Left ventricle myocardium superior (tissue), 1 donor: ENCODE data around the gene HSD17B12. TPM values are rescaled to one million over a fixed set of nuclear protein-coding genes. Genes with fewer than 3 reads are reported as not detected.

Experiments
- ATAC-seq: fragments of 200-7000 bp; cut with Tn5 transposase; one replicate; pipeline ENCODE4 v1.9.1; 2020; ENCODE audit warnings: mild to moderate bottlenecking, moderate library complexity
- DNase-seq: peaks from one replicate; pipeline ENCODE4 v3.0.0-alpha.2; 2020
- intact Hi-C: fragments of 100-400 bp; cut with micrococcal nuclease; formaldehyde crosslinking; loops from one replicate; pipeline ENCODE4 v1.11.0; 2022
- total RNA-seq: library from RNA; stranded (reverse); fragmentation: NEBNext Ultra II Directional; extraction: Animal tissue kit (Norgen Biotek cat#: 25700); gene quantifications from one replicate; pipeline ENCODE4 v1.2.1, GENCODE V29; 2021
- donor health status: DM: no; HTN: yes; CAD: no; lungs with severe emphysema.

The HSD17B12 gene
- total RNA-seq, 1 donor from 2014 or later: 67.8 TPM

DNA sequence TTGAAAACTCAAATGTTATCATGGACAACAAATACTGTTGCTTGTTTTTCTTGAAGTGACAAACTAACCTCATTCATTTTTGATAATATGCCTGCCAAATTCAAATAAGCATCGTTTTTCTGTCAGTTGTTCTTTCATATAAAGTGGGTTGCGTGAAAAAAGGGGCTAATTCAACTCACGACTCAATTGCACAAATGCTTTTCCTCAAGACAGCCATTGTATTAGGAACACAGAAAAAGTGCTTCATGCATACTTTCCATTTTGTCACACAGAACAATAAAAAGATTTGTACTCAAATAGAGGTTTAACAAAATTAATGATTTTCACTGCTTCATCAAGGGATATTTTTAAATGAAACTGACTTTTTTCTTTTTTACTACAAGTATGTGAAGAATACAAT is 105.5 kb downstream of the HSD17B12 start:
- ATAC-seq (no peak), DNase-seq (no peak)
- intact Hi-C loops: no loop called here

DNA sequence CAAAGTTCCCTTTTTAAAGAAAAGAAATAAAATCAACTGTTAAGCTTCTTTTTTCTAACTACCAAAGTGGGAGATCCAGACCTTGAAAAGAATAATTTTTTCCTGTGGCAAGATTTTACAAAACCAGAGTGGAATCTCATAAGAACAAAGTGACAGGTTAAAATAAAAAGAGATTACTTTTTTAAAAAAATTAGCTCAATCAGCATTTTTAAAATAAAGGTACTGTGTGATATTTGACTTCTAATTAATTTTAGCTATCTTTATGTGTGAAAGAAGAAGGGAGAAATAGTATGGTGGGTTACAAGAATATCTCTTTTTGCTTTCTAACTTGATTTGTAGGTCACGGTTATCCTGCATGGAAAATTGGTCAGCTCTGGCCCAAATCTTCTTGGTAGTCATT is 107.3 kb downstream of the HSD17B12 start:
- no peak for ATAC-seq
- intact Hi-C loops: no loop called here
- no peak for DNase-seq

DNA sequence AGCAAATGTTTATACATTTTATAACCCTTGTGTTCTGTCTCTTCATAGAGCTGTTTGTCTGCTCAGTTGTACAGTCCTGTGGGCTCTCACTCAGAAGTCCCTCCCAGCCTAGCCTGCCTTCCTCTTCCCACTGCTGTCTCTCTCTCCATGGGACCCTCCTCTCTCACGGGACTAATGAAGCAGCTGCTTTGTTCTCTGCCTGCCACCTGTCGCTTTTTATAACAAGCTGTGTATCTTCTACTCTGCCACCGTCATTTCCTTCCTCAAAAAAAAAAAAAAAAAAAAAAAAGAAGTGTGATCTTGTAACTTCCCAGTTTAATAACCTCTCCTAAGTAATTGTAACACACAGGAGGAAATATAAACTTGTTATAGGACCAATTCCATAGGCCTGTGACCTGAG is 107.9 kb downstream of the HSD17B12 start:
- intact Hi-C loops: no loop called here

DNA sequence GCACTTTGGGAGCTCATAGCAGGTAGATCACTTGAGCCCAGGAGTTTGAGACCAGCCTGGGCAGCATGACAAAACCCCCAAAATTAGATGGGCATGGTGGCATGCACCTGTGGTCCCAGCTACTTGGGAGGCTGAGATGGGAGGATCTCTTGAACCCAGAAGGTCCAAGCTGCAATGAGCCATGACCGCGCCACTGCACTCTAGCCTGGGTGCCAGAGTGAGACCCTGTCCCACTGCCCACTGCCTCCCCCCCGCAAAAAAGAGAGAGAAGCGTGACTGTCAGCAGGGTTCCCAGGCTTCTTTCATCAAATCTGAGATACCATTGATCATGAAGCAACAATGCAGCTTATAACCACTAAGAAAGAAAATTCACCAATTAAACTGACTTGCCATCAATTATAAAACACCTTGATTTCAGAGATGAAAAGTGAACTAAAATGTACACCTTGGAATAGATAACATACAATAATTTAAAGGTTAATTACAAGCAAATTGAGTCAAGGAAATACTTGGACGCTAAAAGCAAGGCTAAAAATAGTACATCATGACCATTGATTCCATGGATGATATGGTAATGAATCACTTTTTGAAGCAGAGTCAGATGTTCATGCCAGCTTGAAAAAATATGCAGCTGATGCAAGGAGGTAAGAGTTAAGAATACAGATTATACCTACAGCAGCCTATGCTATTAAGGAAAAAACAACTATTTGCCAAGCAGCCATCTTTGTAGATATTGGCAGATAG is 109.3 kb downstream of the HSD17B12 start:
- no peak for ATAC-seq
- intact Hi-C loops: no loop called here
- DNase-seq: no peak

More for the DNA sequence above, 107.9 kb downstream of the HSD17B12 start:
- DNase-seq (no peak), ATAC-seq (peak; percentile 60)

DNA sequence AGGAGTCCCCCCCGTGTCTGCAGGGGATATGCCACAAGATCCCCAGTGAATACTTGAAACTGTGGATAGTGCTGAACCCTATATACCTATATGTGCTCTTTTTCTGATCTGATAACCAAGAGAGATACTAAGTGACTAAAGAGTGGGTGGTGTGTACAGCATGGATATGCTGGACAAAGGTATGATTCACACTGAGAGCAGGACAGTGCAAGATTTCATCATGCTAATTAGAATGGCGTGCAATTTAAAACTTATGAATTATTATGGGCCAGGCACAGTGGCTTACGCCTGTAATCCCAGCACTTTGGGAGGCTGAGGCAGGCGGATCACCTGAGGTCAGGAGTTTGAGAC is 109.9 kb downstream of the HSD17B12 start:
- ATAC-seq (no peak), DNase-seq (no peak)
- intact Hi-C loops: no loop called here

DNA sequence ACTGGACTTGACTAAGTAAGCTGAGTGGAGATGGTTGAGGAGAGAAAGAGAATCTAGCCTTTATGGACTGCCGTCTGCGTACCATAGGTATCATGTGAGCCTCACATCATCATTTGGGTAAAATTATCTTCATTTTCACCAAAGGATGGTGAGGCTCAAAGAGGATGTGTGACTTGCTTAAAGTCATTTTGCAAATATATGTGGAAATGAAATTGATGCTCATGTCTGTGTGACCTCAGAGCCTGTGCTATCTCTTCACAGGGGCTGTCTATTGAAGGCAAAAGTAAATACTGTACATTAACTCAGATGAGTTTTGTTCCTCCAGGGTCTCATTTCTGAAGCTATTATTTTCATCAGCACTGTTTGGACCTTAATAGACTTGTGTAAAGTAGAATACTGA is 116.8 kb downstream of the HSD17B12 start:
- no peak for DNase-seq

DNA sequence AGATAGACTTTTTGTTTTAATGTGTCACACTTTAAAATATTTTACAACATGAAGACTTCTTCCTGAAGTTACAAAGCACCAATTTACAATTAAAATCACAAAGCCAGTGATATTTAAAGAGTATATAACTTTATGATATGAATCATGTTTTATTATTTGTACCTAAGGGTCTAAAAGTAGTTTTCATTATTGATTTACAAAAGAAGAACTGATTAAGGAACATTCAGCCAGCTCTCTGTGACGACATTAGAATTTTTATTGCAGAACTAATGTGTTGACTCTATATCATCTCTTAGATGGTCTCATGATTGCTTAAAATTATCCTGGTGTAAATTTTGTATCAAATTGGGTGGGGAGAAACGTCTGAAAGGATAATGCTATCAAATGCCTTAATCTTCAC is 117.3 kb downstream of the HSD17B12 start:
- intact Hi-C loops: no loop called here
- ATAC-seq (no peak), DNase-seq (no peak)

More for the DNA sequence above, 116.8 kb downstream of the HSD17B12 start:
- ATAC-seq: no peak
- intact Hi-C loops: no loop called here

DNA sequence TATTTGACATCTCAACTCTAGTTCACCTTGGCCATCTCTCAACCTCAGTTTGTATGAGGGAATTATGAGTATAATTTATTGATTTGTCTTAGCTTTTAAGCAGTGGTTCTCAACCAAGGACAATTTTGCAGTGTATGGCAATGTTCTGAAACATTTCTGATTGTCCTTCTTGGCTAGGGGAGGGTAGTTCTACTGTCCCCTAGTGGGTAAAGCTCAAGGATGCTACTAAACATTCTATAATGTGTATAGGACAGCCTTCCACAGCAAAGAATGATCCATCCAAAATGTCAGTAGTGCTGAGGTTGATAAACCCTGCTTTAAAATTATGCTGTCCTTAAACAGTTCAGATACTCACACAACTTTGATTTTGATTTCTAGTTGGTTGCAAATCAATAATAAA is 122.0 kb downstream of the HSD17B12 start:
- intact Hi-C loops: no loop called here
- ATAC-seq: no peak

DNA sequence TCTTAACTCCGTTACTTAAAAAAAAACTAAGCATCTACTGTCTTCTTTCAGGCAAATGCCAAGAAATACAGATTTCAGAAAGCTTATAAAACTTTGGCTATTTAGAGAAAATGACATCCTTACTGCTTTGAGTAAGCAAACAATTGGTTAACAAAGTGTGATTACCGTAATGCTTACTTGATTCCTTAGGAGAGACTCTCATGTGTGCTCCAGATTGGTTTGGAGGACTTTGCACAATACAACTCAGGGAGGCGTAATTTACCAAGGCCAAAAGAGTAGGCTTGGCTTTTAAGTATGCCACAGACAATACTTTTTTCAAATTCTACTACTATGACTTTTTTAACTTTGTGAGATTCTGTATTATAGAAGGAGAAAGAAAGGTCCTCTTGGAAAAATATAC is 123.2 kb downstream of the HSD17B12 start:
- intact Hi-C loops: no loop called here
- DNase-seq (no peak), ATAC-seq (no peak)

More for the DNA sequence above, 122.0 kb downstream of the HSD17B12 start:
- no peak for DNase-seq

DNA sequence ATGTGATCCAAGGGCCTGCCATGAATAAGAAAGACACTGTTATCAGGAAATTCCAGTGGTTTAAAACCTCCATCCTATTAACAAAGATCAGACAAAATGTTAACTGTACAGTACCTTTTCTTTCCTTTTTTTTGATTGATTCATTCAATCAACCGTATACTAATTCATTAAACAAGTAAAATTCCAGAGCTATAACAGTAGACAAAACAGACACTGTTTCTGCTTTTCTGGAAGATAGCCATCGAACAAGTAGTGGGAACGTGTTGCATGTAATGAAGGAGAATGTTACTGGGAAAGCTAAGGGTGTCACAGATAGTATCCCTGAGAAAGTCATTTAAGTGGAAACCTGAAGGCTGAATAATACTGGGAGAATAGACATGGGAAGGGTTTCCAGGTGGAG is 126.4 kb downstream of the HSD17B12 start:
- intact Hi-C loops: no loop called here
- ATAC-seq (no peak), DNase-seq (no peak)

DNA sequence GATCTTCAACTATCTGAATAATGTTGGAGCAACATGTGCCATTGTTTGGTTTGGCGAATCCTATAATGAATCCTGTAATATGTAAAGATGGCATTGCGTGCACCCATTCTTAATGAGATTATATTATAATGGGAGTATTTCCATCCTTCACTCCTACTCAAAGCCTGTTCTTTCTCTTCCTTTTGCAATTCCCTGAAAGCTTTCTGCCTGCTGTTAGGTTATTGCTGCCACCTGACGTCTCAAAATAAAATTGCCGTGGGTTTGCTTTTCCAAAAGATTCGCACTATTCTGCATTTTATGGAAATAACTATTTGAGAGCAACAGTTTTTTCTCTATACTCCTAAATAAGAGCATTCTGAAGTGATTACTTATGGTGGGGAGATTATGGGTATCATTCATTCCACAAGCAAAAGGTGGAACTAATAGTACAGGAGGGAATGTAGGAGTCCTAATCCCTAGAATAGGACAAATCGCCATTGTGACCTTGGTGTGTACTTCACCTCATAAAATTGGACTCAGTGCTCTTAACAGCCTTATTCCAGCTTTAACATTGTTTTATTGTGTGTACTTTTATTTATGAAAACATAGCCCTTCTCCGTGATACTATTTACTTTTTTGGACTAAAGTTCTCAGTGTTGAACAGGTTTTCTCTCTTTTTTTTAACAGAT is 130.5 kb downstream of the HSD17B12 start:
- ATAC-seq: no peak
- intact Hi-C loops: no loop called here

DNA sequence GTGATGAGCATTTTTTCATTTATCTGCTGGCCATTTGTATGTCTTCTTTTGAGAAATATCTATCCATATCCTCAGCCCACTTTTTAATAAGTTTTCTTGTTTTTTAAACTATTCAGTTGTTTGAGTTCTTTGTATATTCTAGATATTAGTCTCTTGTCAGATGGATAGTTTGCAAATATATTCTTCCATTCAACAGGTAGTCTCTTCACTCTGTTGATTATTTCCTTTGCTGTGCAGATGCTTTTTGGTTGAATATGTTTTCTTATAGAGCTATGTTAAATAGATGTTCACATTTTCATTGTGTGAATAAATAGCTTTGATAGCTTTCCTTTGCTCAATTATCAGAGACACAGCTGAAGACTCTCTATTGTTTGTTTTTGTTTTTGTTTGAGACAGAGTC is 131.9 kb downstream of the HSD17B12 start:
- intact Hi-C loops: no loop called here
- ATAC-seq (no peak), DNase-seq (no peak)

More for the DNA sequence above, 130.5 kb downstream of the HSD17B12 start:
- no peak for DNase-seq

DNA sequence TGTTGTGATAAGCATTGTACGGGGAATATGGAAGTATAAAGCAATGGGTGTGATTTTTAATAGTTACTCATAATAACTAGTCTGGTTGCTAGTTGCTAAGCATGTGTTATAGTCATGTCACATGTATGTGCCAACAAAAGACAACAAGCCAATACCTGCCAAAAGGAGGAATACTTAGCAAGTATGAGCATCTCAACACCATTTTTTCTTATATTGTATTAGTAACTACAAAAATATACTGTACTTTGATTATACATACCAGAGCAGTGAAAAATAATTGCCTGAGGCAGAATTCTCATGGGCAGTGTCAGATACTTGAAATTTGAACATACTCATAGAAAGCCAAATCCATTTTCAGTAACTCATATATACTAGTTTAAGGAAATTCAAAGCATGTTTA is 137.7 kb downstream of the HSD17B12 start:
- no peak for ATAC-seq
- no peak for DNase-seq

DNA sequence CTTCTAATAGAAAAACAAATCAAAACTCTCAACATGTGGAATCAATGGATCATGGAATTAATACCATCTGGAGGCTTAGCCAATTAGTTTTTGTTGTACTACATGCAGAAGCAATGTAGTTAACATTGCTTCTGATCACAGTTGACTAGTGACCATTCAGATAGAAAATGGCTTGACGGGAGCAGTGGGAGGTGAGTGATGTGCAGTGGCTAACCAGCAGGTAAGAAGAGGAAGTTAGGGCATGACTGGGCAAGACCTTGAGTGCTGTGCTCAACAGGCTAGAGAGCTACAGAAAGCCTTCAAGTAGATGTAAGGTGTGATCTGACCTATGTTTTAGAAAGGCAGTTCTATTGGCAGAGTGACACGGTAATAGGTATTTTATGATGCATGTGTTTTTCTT is 139.4 kb downstream of the HSD17B12 start:
- intact Hi-C loops: no loop called here
- ATAC-seq (no peak), DNase-seq (no peak)

More for the DNA sequence above, 137.7 kb downstream of the HSD17B12 start:
- intact Hi-C loops: no loop called here

DNA sequence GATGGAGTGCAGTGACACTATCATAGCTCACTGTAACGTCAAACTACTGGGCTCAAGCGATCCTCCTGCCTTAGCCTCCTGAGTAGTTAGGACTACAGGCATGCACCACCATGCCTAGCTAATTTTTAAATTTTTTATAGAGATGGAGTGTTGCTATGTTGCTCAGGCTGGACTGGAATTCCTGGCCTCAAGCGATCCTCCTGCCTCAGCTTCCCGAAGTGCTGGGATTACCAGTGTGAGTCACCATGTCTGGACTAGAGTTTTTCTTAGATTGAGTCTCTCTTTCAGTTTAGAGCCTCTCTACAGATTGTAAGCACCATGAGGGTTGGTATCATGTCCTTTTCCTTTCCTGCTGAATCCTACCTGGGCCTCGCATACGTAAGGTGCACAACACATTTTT is 142.8 kb downstream of the HSD17B12 start:
- intact Hi-C loops: no loop called here
- ATAC-seq: no peak

DNA sequence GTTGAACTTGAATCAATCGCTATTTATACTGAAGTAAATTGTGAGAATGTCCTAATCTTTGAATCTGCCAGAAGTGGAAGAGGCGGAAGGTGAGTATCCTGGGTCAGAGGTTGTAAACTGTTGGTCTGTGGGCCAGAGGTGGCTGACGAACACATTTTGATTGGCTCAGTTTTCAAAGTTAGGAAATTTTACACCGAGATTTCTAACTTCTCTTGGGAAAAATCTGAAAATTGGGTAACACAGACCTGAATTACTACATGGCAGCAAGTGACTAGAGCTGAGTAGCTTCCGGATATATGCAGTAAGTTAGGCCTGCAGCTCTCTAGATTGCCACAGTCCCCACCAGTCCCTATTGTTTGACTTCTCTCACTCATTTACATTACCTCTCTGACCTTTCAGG is 143.3 kb downstream of the HSD17B12 start:
- intact Hi-C loops: no loop called here
- DNase-seq (no peak), ATAC-seq (no peak)

More for the DNA sequence above, 142.8 kb downstream of the HSD17B12 start:
- DNase-seq: no peak

DNA sequence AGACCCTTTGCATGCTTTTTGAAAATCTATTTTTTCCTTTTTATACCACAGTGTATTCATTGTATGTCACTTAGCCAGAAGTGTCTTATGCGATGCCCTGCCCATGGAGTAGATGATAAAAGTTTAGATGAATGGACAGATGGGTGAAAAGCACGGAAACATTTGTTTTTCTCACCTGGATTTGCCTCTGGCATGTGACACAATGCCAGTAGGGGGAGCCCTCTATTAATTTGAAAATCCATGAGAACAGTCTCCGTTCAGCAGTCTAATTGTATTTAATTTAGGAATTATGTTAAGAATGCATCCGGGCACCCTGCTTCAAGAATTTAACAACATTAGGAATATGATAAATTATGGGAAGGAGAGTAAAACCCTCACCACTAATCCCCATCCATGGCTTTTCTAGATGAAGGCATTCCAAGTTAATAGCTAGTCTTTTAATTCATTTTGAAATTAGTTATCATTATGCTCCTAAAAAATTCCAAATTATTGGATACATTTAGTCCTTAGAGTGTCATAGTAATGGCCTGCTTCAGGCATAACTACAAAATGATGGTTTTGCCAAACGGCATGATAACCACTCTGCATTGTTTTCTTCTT is 144.8 kb downstream of the HSD17B12 start:
- intact Hi-C loops: no loop called here
- no peak for ATAC-seq
- no peak for DNase-seq

DNA sequence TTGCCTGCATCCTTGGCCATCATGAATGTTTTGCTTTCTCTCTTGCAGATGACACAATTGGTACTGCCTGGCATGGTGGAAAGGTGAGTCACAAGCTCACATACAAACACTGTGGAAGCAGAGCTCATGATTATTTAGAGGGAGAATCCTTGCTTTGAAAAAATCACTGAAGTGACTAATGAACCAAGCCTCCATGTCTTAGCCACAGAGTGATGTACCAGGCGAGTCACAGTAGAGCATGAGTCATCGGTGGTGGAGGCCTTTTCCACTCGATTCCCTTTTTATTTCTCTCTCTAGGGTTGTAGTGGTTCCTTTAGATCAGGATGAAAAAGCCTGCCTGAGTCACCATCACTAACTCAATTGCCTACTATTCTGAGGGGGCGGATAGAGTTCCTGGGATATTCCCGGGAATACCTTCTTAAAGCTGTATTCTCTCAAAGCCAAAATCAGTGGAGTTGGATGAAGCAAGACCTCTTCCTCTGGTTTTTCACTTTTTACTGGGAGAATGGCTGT is 150.4 kb downstream of the HSD17B12 start:
- intact Hi-C loops: no loop called here
- DNase-seq: no peak
- peak; percentile 17 for ATAC-seq

DNA sequence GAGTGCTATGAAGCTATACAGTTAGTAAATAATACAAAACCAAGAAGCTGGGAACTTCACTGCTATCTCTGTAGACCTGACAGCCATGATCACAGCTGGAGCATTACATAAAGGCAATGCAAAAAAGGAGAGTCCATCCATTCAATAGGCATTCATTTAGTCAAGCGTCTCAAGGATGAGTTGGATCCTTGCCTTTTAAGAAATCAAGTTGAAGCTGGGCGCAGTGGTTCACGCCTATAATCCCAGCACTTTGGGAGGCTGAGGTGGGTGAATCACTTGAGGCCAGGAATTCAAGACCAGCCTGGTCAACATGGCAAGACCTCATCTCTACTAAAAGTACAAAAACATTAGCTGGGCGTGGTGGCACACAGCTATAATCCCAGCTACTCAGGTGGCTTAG is 152.0 kb downstream of the HSD17B12 start:
- DNase-seq (no peak), ATAC-seq (no peak)
- intact Hi-C loops: no loop called here

DNA sequence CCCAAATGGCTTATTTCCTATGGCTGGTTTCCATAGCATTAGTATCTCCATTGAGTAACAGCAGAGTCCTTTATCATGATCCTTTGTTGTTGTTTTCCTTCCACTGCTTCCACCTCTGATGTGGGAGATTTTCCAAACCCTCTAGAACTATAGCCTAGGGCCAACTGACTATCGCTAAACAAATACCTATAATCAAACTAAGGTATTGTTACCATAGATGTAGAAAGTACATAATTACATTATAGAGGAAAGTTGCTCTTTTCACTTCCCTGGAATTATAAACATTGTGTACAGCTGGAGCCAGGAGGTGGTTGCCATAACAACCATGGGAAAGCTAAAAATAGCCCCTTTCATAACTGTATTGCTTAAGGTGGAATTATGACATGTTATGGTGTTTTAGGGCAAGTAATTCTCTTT is 153.1 kb downstream of the HSD17B12 start:
- ATAC-seq (no peak), DNase-seq (no peak)
- intact Hi-C loops: no loop called here
